ENCODE data around the gene SLC13A5.

- TF ChIP-seq CTCF (tag by site-specific recombination; IDR thresholded peaks at IDR 0.05) (no peak; the same call in 1 of the 2 replicates), PATZ1 (tag by site-specific recombination; IDR thresholded peaks at IDR 0.05) (no peak), YY1 (tag by site-specific recombination; IDR thresholded peaks at IDR 0.05) (no peak), PBX3 (CRISPR knock-in tag; IDR thresholded peaks at IDR 0.05) (no peak), ZNF48 (tag by site-specific recombination; IDR thresholded peaks at IDR 0.05) (no peak)
These were observed 36.4 kb upstream of the SLC13A5 start for GRCh38 chr17:6749519-6749918.

Measured in HEK293 (cell line).